Measurements from ENCODE around the gene SKAP2.
"Not testable (repeated sequence)": the region's sequence is repeated elsewhere in the genome, so short reads cannot be mapped to it uniquely, and the experiment has no call there.

The SKAP2 gene

DNA sequence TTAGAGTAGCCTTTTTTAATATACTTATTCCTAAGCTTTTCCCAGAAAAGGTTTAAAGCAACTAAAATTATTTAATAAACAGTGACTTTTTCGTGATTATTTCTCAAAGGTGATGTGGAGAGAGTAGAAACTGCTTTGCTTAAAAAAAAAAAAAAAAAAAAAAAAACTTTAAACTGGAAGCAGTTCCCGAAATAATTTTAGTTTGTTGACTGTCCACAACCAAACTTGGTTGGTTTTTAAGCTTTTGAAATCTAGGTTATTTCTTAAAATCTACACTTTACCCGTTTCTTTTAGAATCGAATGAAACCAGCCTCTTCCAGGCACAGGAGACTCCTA lies 7.3 kb downstream of the SKAP2 start:
- no peak for DNase-seq

DNA sequence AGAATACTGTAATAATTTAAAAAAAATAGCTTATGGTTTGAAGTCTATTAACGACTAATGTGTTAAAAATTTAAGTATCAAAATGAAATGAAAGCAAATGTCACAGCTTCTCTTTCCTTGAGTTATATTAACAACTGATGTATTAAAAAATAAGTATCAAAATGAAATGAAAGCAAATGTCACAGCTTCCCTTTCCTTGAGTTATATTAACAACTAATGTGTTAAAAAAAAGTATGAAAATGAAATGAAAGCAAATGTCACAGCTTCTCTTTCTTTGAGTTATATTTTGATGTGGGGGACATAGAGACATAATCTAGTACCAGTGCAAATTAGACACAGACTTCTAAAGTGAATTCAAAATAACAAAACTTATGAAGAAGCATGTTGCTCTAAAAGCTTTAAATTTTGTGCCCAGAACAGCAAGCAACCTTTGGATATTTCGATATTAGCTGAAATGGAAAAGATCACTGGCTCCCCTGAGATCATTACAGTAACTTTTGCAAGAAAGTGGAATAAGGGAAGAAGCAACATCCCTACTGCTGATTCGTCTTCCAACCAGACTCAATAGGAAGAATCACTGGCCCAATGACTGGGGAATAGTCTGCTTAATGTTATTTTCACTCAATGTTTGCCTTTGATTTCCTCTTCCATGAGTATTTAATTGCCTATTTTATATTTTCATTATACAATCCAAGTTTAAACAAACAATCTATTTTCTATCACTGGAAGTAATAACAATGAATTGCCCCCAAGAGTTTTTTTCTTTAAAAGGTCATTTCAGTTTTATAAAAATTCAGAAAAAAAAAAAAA lies 8.0 kb downstream of the SKAP2 start:
- no peak for DNase-seq

DNA sequence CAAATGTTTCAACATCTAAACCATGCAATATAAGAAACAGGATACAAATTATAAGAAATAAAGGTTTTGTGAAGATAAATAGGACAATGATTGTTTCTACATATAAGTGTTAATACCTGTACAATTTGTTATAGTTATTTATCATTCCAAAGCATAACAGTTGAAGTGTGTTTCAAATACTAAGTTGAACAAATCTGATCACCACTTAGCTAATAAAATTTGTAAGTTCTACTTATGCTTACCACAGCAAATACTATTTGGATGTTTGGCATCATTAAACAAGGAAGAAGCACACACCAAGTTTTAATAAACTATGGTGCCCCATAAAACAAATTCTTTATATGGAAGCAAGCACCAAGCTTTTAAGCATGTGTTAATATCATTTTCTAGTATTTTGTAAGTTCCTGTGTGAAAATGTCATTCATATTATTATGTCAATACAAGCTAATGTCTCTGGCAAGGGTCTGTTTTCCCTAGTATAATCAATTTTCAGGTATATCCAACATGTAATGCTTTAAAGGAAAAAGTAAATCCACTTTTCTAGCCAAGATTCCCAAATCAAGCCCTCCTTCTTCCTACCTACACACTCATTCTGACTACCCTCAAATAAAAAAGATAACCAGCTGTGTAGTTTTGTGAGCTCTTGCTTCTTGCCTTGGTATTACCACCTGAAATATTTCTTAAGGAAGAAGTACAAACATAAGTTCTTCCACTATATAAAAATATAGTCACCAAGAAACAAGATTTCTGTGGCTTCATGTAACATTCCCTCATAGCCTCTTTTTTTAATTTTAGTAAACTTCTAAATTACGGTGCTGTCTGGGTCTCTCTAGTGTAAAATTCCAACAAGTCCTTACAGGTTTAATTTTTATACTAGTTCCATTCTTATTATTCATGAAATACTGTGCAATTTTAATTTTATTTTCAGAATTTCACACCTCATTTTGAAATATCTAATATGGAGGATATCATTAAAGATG lies 9.2 kb downstream of the SKAP2 start:
- DNase-seq: no peak

DNA sequence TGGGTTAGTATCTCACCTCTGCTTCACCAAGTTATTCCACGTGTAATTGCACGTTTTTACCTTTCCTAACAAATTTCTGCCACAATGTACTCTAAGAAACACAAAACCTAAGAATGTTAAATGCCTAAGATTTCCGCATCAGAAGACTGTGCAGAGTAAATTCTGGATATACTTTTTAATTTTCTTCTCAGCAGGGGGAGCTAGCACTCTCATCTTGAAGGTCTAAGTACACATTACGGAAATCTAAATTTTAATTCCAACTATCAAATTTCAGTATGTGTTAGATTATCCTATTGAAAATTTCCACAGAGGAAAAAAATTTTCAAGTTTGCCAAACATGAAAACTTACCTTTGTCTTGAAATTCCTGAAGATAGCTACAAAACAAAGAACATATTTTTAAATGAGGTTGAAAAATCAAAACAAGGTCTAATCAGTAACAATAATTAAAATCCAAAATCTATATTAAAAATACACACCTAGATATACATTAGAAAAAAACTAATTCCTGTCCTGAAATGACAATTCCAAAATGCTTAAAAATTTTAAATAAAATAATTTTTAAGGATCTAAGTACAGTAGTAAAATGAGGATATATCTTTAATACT lies 10.5 kb downstream of the SKAP2 start:
- DNase-seq: peak; percentile 35

GRCh38 chr7:26850193-26850651 lies 14.2 kb downstream of the SKAP2 start:
- no peak for DNase-seq

GRCh38 chr7:26843705-26844104 lies 20.7 kb downstream of the SKAP2 start:
- no peak for DNase-seq

DNA sequence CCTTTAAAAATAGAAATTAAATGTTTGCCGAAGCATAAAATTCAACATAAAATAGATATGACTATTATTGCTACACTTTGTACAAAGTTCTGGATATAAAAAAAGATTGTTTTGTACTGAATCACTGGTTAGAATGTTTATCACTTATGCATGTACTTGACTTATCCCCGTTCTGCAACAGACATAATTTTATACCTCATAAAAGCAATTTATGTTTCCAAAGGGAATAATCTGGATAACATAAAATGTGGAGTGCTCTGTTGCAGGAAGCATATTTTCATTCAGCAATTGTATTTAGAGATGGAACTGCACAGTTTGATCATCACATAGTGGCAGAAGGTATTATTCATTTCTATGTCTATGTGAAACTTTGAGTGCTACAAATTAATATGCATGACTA lies 21.5 kb downstream of the SKAP2 start:
- no peak for DNase-seq

DNA sequence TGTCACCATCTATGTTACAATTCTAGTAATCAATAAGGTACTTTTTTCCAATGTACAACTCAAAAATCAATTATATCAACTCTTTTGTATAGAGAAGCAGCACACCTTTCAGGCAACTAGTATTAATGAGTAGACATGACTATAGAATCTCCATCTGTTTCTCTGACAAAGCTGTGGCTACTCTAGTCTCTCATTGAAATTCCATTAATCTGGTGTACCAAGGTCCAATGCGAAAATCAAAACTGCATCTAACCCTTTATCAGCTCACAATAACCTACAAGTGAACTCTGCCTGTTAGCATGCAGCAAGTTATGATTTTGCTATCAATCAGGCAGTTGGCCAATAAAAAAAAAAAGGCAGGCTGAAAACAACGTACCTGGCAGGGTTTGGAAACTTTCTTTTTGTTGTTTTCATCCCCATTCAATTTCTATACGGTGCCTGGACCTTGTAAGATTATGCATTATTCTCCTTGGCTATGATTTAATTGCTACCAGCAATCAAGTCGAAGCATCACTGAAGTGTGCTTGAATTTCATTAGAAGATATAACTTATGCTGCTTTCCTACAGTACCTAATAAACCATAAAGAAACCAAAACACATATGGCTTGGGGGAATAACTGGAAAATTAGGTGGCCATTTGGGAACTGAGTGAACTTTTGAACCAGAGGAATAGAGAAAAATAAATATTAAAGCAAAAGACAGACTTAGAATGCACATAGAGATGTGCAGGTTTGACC lies 23.2 kb downstream of the SKAP2 start:
- DNase-seq: no peak

GRCh38 chr7:26836793-26837192 lies 27.6 kb downstream of the SKAP2 start:
- DNase-seq: not testable (repeated sequence)

GRCh38 chr7:26815426-26815825 lies 49.0 kb downstream of the SKAP2 start:
- DNase-seq: no peak

GRCh38 chr7:26813432-26813831 lies 51.0 kb downstream of the SKAP2 start:
- DNase-seq: no peak

- DNase-seq: no peak
Measured at GRCh38 chr7:26794541-26794940, 69.8 kb downstream of the SKAP2 start.

DNA sequence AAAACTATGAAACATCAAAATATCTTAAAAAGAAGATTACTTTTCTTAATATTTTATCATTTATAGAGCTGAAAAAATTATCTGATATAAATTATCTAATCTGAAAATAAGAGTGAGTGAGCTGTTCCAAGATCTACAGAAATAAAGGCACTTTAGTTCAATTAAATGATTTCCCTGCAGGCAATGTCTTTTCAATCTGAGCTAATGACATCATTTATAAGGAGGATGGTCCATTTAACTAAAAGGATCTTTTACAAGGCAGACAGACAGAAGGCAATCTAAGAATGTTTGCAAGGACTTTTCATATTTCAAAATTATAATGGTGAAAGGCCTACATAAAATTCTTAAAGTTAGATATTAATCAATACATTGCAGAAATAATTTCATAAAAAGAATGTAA lies 71.8 kb downstream of the SKAP2 start:
- DNase-seq: no peak

GRCh38 chr7:26792006-26792405 lies 72.4 kb downstream of the SKAP2 start:
- DNase-seq: no peak

- DNase-seq: no peak
Measured at GRCh38 chr7:26789481-26790184, 74.8 kb downstream of the SKAP2 start.

DNA sequence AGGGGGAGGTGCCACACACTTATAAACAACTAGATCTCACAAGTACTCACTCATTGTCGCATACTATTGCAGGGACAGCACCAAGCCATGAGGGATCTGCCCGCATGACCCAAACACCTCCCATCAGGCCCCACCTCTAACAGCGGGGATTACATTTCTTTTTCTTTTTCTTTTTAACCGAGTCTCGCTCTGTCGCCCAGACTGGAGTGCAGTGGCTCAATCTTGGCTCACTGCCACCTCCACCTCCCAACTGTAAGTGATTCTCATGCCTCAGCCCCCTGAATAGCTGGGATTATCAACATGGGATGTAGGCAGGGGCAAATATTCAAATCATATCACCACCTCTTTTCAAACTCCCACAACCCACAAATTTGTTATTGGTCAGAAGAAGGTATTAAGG lies 76.7 kb downstream of the SKAP2 start:
- DNase-seq: no peak

GRCh38 chr7:26784118-26784517 lies 80.3 kb downstream of the SKAP2 start:
- DNase-seq: no peak

- DNase-seq: no peak
Measured at GRCh38 chr7:26782501-26782900, 81.9 kb downstream of the SKAP2 start.

GRCh38 chr7:26779978-26780595 lies 84.3 kb downstream of the SKAP2 start:
- DNase-seq: no peak

DNA sequence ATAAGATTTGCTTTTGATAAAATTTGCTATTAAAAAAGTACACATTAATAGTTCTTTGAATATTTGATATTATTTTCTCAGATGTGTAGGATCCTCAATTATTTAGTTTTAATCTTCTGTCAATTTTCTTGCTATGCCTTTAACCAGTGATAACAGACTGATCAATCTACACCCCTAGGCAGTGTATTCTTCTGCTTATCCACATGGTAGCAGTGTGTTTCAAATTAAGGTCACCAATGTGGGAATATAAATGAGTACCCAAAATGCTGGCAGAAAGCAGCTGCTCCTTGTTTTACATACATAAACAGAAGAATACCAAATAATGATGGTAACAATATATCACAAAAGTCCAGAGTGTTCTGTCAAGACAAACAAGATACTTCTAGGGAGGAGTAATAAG lies 87.0 kb downstream of the SKAP2 start:
- no peak for DNase-seq

GRCh38 chr7:26760501-26760900 lies 103.9 kb downstream of the SKAP2 start:
- DNase-seq: no peak

- no peak for DNase-seq
Measured at GRCh38 chr7:26759108-26759507, 105.3 kb downstream of the SKAP2 start.
